ENCODE measurements around the gene MKRN1.

DNA sequence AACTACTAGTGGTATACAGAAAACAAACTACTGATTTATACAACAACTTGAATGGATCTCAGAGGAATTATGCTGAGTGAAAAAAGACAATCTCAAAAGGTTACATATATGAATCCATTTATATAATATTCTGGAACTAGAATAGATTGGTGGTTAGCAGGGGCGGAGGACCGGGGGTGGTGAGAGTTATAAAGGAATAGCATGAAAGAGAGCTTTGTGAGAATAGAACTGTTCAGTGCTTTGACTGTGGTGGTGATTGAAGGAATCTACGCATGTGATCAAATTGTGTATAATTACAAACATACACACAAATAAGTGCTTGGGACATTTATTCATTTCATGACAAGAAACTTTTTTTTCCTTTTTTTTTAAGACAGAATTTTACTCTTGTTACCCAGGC lies 55.8 kb downstream of the MKRN1 start:
- TF ChIP-seq, protein P1, sequence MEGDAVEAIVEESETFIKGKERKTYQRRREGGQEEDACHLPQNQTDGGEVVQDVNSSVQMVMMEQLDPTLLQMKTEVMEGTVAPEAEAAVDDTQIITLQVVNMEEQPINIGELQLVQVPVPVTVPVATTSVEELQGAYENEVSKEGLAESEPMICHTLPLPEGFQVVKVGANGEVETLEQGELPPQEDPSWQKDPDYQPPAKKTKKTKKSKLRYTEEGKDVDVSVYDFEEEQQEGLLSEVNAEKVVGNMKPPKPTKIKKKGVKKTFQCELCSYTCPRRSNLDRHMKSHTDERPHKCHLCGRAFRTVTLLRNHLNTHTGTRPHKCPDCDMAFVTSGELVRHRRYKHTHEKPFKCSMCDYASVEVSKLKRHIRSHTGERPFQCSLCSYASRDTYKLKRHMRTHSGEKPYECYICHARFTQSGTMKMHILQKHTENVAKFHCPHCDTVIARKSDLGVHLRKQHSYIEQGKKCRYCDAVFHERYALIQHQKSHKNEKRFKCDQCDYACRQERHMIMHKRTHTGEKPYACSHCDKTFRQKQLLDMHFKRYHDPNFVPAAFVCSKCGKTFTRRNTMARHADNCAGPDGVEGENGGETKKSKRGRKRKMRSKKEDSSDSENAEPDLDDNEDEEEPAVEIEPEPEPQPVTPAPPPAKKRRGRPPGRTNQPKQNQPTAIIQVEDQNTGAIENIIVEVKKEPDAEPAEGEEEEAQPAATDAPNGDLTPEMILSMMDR (IDR thresholded peaks at IDR 0.05): no peak
- TF ChIP-seq POLR2A (IDR thresholded peaks at IDR 0.05): no peak

All from thyroid gland (tissue), 4 donors.